ENCODE data around the gene KCNK18.

The KCNK18 gene

GRCh38 chr10:117197189-117197588 lies at the start of gene KCNK18:
KCNK18 (plus strand) TSS chr10:117197489; CDS start chr10:117197489, 0 bp downstream.
- H3K4me1 ChIP-seq (ENCODE audit: control insufficient read depth, insufficient read depth, low read length): no peaks in the 10 kb centered on the region
- no peak within 1 kb of the TSS for H3K9ac ChIP-seq (ENCODE audit: low read length)
- no peak within 1 kb of the TSS for H3K4me3 ChIP-seq (ENCODE audit: low read length)
- no peaks in the 10 kb centered on the region for H3K36me3 ChIP-seq (ENCODE audit: control insufficient read depth, insufficient read depth, low read length)
- H3K27me3 ChIP-seq (ENCODE audit: control insufficient read depth, insufficient read depth, low read length): peaks cover 2% of the 10 kb centered on the region
- H3K9me3 ChIP-seq (ENCODE audit: control insufficient read depth, low read length): no peaks in the 10 kb centered on the region

GRCh38 chr10:117148284-117148683 lies 49.0 kb upstream of the KCNK18 start:
- no peaks in the 10 kb centered on the region for H3K9me3 ChIP-seq (ENCODE audit: control insufficient read depth, low read length)
- peaks cover 32% of the 10 kb centered on the region for H3K27me3 ChIP-seq (ENCODE audit: control insufficient read depth, insufficient read depth, low read length)
- H3K36me3 ChIP-seq (ENCODE audit: control insufficient read depth, insufficient read depth, low read length): no peaks in the 10 kb centered on the region
- H3K9ac ChIP-seq (ENCODE audit: low read length): no peak overlapping the region
- H3K4me3 ChIP-seq (ENCODE audit: low read length): no peak overlapping the region
- H3K4me1 ChIP-seq (ENCODE audit: control insufficient read depth, insufficient read depth, low read length): no peaks in the 10 kb centered on the region

- H3K36me3 ChIP-seq (ENCODE audit: control insufficient read depth, insufficient read depth, low read length): no peaks in the 10 kb centered on the region
- peaks cover 49% of the 10 kb centered on the region for H3K27me3 ChIP-seq (ENCODE audit: control insufficient read depth, insufficient read depth, low read length)
- no peak overlapping the region for H3K9ac ChIP-seq (ENCODE audit: low read length)
- no peaks in the 10 kb centered on the region for H3K9me3 ChIP-seq (ENCODE audit: control insufficient read depth, low read length)
- no peak overlapping the region for H3K4me3 ChIP-seq (ENCODE audit: low read length)
- H3K4me1 ChIP-seq (ENCODE audit: control insufficient read depth, insufficient read depth, low read length): no peaks in the 10 kb centered on the region
Measured at GRCh38 chr10:117152668-117153067, 44.6 kb upstream of the KCNK18 start.

- no peaks in the 10 kb centered on the region for H3K36me3 ChIP-seq (ENCODE audit: control insufficient read depth, insufficient read depth, low read length)
- H3K27me3 ChIP-seq (ENCODE audit: control insufficient read depth, insufficient read depth, low read length): peaks cover 86% of the 10 kb centered on the region
- no peaks in the 10 kb centered on the region for H3K9me3 ChIP-seq (ENCODE audit: control insufficient read depth, low read length)
- H3K4me1 ChIP-seq (ENCODE audit: control insufficient read depth, insufficient read depth, low read length): peaks cover 3% of the 10 kb centered on the region
- no peak overlapping the region for H3K9ac ChIP-seq (ENCODE audit: low read length)
- H3K4me3 ChIP-seq (ENCODE audit: low read length): no peak overlapping the region
Measured at GRCh38 chr10:117158297-117158696, 39.0 kb upstream of the KCNK18 start.

- Histone ChIP-seq H3K9ac (ENCODE audit: low read length) (no peak overlapping the region), H3K4me1 (ENCODE audit: control insufficient read depth, insufficient read depth, low read length) (peaks cover 8% of the 10 kb centered on the region), H3K9me3 (ENCODE audit: control insufficient read depth, low read length) (no peaks in the 10 kb centered on the region), H3K36me3 (ENCODE audit: control insufficient read depth, insufficient read depth, low read length) (no peaks in the 10 kb centered on the region), H3K4me3 (ENCODE audit: low read length) (no peak overlapping the region), H3K27me3 (ENCODE audit: control insufficient read depth, insufficient read depth, low read length) (peaks cover 92% of the 10 kb centered on the region)
Measured at GRCh38 chr10:117159390-117159789, 37.9 kb upstream of the KCNK18 start.

- Histone ChIP-seq H3K9me3 (ENCODE audit: control insufficient read depth, low read length) (no peaks in the 10 kb centered on the region), H3K9ac (ENCODE audit: low read length) (no peak overlapping the region), H3K36me3 (ENCODE audit: control insufficient read depth, insufficient read depth, low read length) (no peaks in the 10 kb centered on the region), H3K4me1 (ENCODE audit: control insufficient read depth, insufficient read depth, low read length) (peaks cover 18% of the 10 kb centered on the region), H3K27me3 (ENCODE audit: control insufficient read depth, insufficient read depth, low read length) (peaks cover 93% of the 10 kb centered on the region), H3K4me3 (ENCODE audit: low read length) (no peak overlapping the region)
Measured at GRCh38 chr10:117160567-117160966, 36.7 kb upstream of the KCNK18 start.

GRCh38 chr10:117161386-117162033 lies 35.8 kb upstream of the KCNK18 start:
- H3K4me1 ChIP-seq (ENCODE audit: control insufficient read depth, insufficient read depth, low read length): peaks cover 26% of the 10 kb centered on the region
- no peak overlapping the region for H3K9ac ChIP-seq (ENCODE audit: low read length)
- H3K27me3 ChIP-seq (ENCODE audit: control insufficient read depth, insufficient read depth, low read length): peaks cover 97% of the 10 kb centered on the region
- no peaks in the 10 kb centered on the region for H3K36me3 ChIP-seq (ENCODE audit: control insufficient read depth, insufficient read depth, low read length)
- H3K4me3 ChIP-seq (ENCODE audit: low read length): no peak overlapping the region
- H3K9me3 ChIP-seq (ENCODE audit: control insufficient read depth, low read length): no peaks in the 10 kb centered on the region

GRCh38 chr10:117162093-117163060 lies 34.9 kb upstream of the KCNK18 start:
- H3K4me1 ChIP-seq (ENCODE audit: control insufficient read depth, insufficient read depth, low read length): peaks cover 26% of the 10 kb centered on the region
- H3K9me3 ChIP-seq (ENCODE audit: control insufficient read depth, low read length): no peaks in the 10 kb centered on the region
- no peak overlapping the region for H3K4me3 ChIP-seq (ENCODE audit: low read length)
- H3K27me3 ChIP-seq (ENCODE audit: control insufficient read depth, insufficient read depth, low read length): peaks cover 97% of the 10 kb centered on the region
- no peaks in the 10 kb centered on the region for H3K36me3 ChIP-seq (ENCODE audit: control insufficient read depth, insufficient read depth, low read length)
- no peak overlapping the region for H3K9ac ChIP-seq (ENCODE audit: low read length)

- no peaks in the 10 kb centered on the region for H3K9me3 ChIP-seq (ENCODE audit: control insufficient read depth, low read length)
- H3K4me1 ChIP-seq (ENCODE audit: control insufficient read depth, insufficient read depth, low read length): peaks cover 32% of the 10 kb centered on the region
- H3K9ac ChIP-seq (ENCODE audit: low read length): no peak overlapping the region
- H3K4me3 ChIP-seq (ENCODE audit: low read length): no peak overlapping the region
- H3K36me3 ChIP-seq (ENCODE audit: control insufficient read depth, insufficient read depth, low read length): no peaks in the 10 kb centered on the region
- H3K27me3 ChIP-seq (ENCODE audit: control insufficient read depth, insufficient read depth, low read length): peaks cover 97% of the 10 kb centered on the region
Measured at GRCh38 chr10:117163061-117163953, 34.0 kb upstream of the KCNK18 start.

GRCh38 chr10:117163954-117164548 lies 33.2 kb upstream of the KCNK18 start:
- Histone ChIP-seq H3K36me3 (ENCODE audit: control insufficient read depth, insufficient read depth, low read length) (no peaks in the 10 kb centered on the region), H3K9me3 (ENCODE audit: control insufficient read depth, low read length) (no peaks in the 10 kb centered on the region), H3K4me1 (ENCODE audit: control insufficient read depth, insufficient read depth, low read length) (peaks cover 32% of the 10 kb centered on the region), H3K9ac (ENCODE audit: low read length) (no peak overlapping the region), H3K4me3 (ENCODE audit: low read length) (no peak overlapping the region), H3K27me3 (ENCODE audit: control insufficient read depth, insufficient read depth, low read length) (peaks cover 99% of the 10 kb centered on the region)
